ENCODE results near the gene MS4A10.

MS4A10 gene

GRCh38 chr11:60849641-60850520 lies 64.7 kb downstream of the MS4A10 start:
- H3K4me3 ChIP-seq (ENCODE audit: low read length): no peak overlapping the region
- no peak for DNase-seq (ENCODE audit: low read depth)
- TF ChIP-seq CTCF (conservative IDR thresholded peaks at IDR 0.05; ENCODE audit: low read length): no peak
